ENCODE measurements around the gene CCBE1. TPM values are rescaled to one million over a fixed set of nuclear protein-coding genes. Genes with fewer than 3 reads are reported as not detected.

Gene CCBE1
- total and polyA plus RNA-seq, 12 donors, result 0.24 to 10.3 (median 1.3) TPM

DNA sequence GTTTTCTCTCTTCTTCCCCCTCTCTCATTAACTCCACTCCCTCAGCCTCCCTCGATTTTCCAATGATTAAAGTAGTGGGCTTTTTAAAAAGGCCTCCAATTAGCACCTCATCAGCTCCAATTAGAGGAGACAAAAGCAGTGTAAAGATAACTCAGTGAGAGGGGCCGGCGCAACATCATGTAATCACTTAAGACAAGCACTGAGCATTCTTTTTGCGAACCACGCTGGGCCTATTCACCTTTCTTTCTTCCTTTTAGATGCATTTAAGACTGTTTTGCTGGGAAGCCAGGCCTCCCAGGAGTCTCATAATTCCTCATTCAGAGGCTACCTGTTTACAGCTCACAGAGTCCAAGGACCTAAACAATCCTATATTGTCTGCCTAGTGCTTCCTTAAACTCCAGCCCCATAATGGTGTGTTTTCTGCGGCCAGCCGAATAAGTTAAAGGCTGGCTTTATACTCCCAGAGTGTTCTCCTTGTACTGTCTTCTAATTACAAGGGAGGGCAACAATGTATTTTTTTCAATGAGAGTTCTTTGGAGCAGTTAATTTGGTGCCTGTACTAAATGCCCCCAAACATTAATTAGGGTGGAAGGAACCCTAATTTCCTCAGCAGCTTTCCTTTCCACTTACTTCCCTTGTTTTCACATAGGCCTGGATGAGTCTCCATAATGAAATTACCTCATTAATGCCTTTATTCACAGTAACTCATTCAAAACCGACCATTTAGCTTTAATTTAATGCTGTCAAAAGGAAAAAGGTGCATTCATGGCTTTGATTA, 310.1 kb downstream of the CCBE1 start:
- TF ChIP-seq, protein P1, sequence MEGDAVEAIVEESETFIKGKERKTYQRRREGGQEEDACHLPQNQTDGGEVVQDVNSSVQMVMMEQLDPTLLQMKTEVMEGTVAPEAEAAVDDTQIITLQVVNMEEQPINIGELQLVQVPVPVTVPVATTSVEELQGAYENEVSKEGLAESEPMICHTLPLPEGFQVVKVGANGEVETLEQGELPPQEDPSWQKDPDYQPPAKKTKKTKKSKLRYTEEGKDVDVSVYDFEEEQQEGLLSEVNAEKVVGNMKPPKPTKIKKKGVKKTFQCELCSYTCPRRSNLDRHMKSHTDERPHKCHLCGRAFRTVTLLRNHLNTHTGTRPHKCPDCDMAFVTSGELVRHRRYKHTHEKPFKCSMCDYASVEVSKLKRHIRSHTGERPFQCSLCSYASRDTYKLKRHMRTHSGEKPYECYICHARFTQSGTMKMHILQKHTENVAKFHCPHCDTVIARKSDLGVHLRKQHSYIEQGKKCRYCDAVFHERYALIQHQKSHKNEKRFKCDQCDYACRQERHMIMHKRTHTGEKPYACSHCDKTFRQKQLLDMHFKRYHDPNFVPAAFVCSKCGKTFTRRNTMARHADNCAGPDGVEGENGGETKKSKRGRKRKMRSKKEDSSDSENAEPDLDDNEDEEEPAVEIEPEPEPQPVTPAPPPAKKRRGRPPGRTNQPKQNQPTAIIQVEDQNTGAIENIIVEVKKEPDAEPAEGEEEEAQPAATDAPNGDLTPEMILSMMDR (IDR thresholded peaks at IDR 0.05), result no peak
- Histone ChIP-seq H3K27me3 (no peaks in the 10 kb centered on the region), H3K36me3 (no peaks in the 10 kb centered on the region), H3K4me3 (no peak overlapping the region), H3K9me3 (no peaks in the 10 kb centered on the region), H3K4me1 (peaks cover 0 to 6% (median 0%) of the 10 kb centered on the region in 9 donors), H3K27ac (no peak overlapping the region)
- ATAC-seq (no peak), DNase-seq (no peak)
- intact Hi-C loops (cut with DNase I), result loop anchor here in 1 of 10 donors (5.0 kb wide), 1 partner anchor 65 kb away; no protein-coding TSS in a partner anchor
- WGBS, 2 donors, result 76 to 77% methylated on average over 8 of the region's 8 CpGs

DNA sequence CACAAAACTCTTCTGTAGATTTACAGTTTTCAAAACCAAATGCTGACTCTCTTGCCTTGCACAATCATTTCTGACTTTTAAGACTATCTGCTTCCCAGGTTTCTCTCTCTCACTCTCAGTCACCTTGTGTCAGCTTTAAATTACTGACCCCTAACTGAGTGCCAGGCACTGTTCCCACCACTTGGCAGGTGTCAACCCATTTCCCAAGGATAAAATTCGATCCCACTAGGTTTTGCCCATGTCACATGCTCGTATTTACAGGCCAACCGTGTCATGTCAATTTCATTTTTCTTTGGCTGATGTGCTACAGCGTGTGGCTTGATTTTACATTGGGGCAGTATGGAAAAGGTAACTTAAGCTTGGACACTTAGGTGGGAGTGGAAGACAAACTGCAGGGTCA, 312.0 kb downstream of the CCBE1 start:
- peaks cover 0 to 6% (median 0%) of the 10 kb centered on the region in 9 donors for H3K4me1 ChIP-seq
- no peak for DNase-seq
- H3K27ac ChIP-seq, result no peak overlapping the region
- no peaks in the 10 kb centered on the region for H3K9me3 ChIP-seq
- H3K36me3 ChIP-seq, result no peaks in the 10 kb centered on the region
- intact Hi-C loops (cut with DNase I), result loop anchor here in 1 of 10 donors (5.0 kb wide), 1 partner anchor 63 kb away; no protein-coding TSS in a partner anchor
- ATAC-seq, result no peak
- H3K4me3 ChIP-seq, result no peak overlapping the region
- peaks cover 0 to 2% (median 0%) of the 10 kb centered on the region in 7 donors for H3K27me3 ChIP-seq
- TF ChIP-seq, protein P1 (IDR thresholded peaks at IDR 0.05), result no peak
- WGBS, 2 donors, result 78 to 81% methylated on average over 4 of the region's 4 CpGs

DNA sequence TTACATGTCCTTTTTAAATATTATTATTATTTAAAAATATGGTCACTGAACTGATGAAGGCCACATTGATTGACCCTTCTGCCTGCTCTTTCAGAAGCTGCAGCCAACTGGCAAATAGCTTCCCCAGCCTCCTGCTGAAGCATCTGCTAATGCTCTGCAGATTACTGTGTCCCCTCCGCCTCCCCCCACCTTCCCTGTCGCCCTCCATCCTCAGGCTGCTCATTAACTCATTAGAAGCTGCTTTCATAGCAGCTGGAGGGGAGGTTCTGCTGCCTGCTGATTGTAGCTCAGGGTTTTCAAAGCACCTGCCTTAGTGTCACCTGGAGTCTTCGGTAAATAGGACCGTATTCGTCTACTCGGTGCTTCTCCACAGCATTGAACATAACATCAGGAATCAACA, 313.4 kb downstream of the CCBE1 start:
- peaks cover 0 to 11% (median 0%) of the 10 kb centered on the region in 7 donors for H3K27me3 ChIP-seq
- H3K4me3 ChIP-seq, result no peak overlapping the region
- H3K9me3 ChIP-seq, result no peaks in the 10 kb centered on the region
- 57 to 63% methylated on average over 6 of the region's 6 CpGs for WGBS, 2 donors
- no peak for DNase-seq
- no peak overlapping the region for H3K27ac ChIP-seq
- intact Hi-C loops (cut with DNase I), result no loop called here
- TF ChIP-seq, protein P1 (IDR thresholded peaks at IDR 0.05), result no peak
- peaks cover 0 to under 1% (median 0%) of the 10 kb centered on the region in 9 donors for H3K4me1 ChIP-seq
- no peak for ATAC-seq
- H3K36me3 ChIP-seq, result no peaks in the 10 kb centered on the region

DNA sequence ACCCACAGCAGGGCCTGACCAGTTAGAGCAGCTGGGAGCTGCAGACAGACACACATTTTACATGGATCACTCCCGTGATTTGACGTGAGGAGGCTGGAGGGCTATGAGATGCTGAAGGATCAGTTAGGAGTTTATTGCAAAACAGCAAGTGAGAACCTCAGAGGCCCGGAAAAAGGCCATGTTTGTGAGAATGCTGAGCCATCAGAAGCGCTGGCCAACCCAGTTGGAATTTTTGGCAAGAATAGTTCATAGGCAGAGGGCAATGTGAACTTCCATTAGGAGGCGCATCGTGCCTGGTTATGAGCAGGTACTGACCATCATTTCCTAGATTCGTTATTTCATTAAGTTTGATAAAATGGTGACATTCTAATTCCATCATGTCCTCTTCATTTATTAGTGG, 314.8 kb downstream of the CCBE1 start:
- TF ChIP-seq, protein P1 (IDR thresholded peaks at IDR 0.05), result no peak
- H3K9me3 ChIP-seq, result no peaks in the 10 kb centered on the region
- no peak overlapping the region for H3K27ac ChIP-seq
- intact Hi-C loops (cut with DNase I), result no loop called here
- ATAC-seq (no peak), DNase-seq (no peak)
- no peaks in the 10 kb centered on the region for H3K36me3 ChIP-seq
- 85 to 86% methylated on average over 7 of the region's 7 CpGs for WGBS, 2 donors
- no peaks in the 10 kb centered on the region for H3K4me1 ChIP-seq
- H3K4me3 ChIP-seq, result no peak overlapping the region
- peaks cover 0 to 11% (median 0%) of the 10 kb centered on the region in 7 donors for H3K27me3 ChIP-seq
